H1 (cell line): ENCODE data around the gene NELL1. TPM values are rescaled to one million over a fixed set of nuclear protein-coding genes. Genes with fewer than 3 reads are reported as not detected.

Experiments used
- CTCF ChIA-PET: fragments of 300-600 bp; sonication (Branson Sonifier 250); formaldehyde crosslinking; loops from one replicate; lab custom pipeline; 2021; ENCODE audit not compliant: partially characterized antibody; lab: Charles Lee
- POLR2A ChIA-PET: fragments of 300-600 bp; sonication (Branson Sonifier 250); formaldehyde crosslinking; loops from one replicate; lab custom pipeline; 2021; ENCODE audit warnings: inconsistent platforms; ENCODE audit not compliant: partially characterized antibody; lab: Charles Lee
- DNase-seq, 2 experiments: peaks; one replicate each; pipeline versions ENCODE4 v3.0.0 to v3.0.0-alpha.2; 2010 to 2022; ENCODE audit warnings: low spot score in 2 of 2, low read depth in 1 of 2, mixed read lengths in 1 of 2
- FAIRE-seq: peaks from 2 replicates; lab custom pipeline; 2011; peaks lifted over from hg19 to GRCh38; lab: Jason Lieb, UNC
- H2AFZ ChIP-seq: 2 replicates; pipeline ENCODE4 v1.8.1; 2012; ENCODE audit warnings: low read length, inconsistent platforms
- H2AK5ac ChIP-seq: 2 replicates; pipeline ENCODE4 v1.6.1; 2013; ENCODE audit warnings: low read depth, low read length
- H2BK120ac ChIP-seq: replicated peaks from 2 replicates; pipeline ENCODE3; 2013; ENCODE audit warnings: low read depth, low read length, inconsistent platforms
- H2BK12ac ChIP-seq: 2 replicates; pipeline ENCODE4 v1.6.1; 2013; ENCODE audit warnings: low read depth, low read length
- H2BK15ac ChIP-seq: 2 replicates; pipeline ENCODE4 v1.6.1; 2013; ENCODE audit warnings: low read length
- H2BK20ac ChIP-seq: 2 replicates; pipeline ENCODE4 v1.6.1; 2013; ENCODE audit warnings: low read length
- H2BK5ac ChIP-seq: 2 replicates; pipeline ENCODE4 v1.6.1; 2013; ENCODE audit warnings: low read depth, low read length
- H3K14ac ChIP-seq: 2 replicates; pipeline ENCODE4 v1.6.1; 2013; ENCODE audit warnings: inconsistent platforms; ENCODE audit not compliant: insufficient read length
- H3K18ac ChIP-seq: 2 replicates; pipeline ENCODE4 v1.6.1; 2013; ENCODE audit warnings: low read length; ENCODE audit errors: extremely low read depth
- H3K23ac ChIP-seq: 2 replicates; pipeline ENCODE4 v1.6.1; 2013; ENCODE audit warnings: inconsistent platforms; ENCODE audit not compliant: insufficient read length
- H3K23me2 ChIP-seq: 2 replicates; pipeline ENCODE4 v1.6.1; 2013; ENCODE audit warnings: low read depth, low read length
- H3K27ac ChIP-seq: 2 replicates; pipeline ENCODE4 v1.6.1; 2011; ENCODE audit warnings: low read depth, low read length, inconsistent platforms
- H3K27me3 ChIP-seq, 4 experiments: replicated peaks in 1 of 4; 1 replicate in 1 of 4; 2 replicates in 3 of 4; pipeline versions ENCODE4 v1.6.1 to v1.8.1; 2011 to 2013; ENCODE audit warnings: low read length in 3 of 4, mild to moderate bottlenecking in 3 of 4, inconsistent platforms in 2 of 4, mixed read lengths in 2 of 4, moderate library complexity in 1 of 4; ENCODE audit not compliant: control insufficient read depth in 3 of 4, insufficient read depth in 3 of 4; ENCODE audit errors: extremely low read depth in 1 of 4
- H3K36me3 ChIP-seq, 4 experiments: 2 replicates each; pipeline versions ENCODE4 v1.6.1 to v1.8.1; 2011 to 2013; ENCODE audit warnings: mild to moderate bottlenecking in 4 of 4, low read length in 3 of 4, moderate library complexity in 2 of 4, control low read depth in 1 of 4, inconsistent platforms in 1 of 4; ENCODE audit not compliant: insufficient read depth in 4 of 4, control insufficient read depth in 2 of 4
- H3K4ac ChIP-seq: replicated peaks from 2 replicates; pipeline ENCODE3; 2013; ENCODE audit warnings: low read length, low read depth, mixed read lengths, inconsistent platforms; ENCODE audit not compliant: insufficient read length
- H3K4me1 ChIP-seq, 4 experiments: replicated peaks in 1 of 4; 1 replicate in 1 of 4; 2 replicates in 3 of 4; pipeline versions ENCODE4 v1.6.1 to v1.8.1; 2011 to 2013; ENCODE audit warnings: low read length in 3 of 4, inconsistent platforms in 2 of 4, mixed read lengths in 1 of 4; ENCODE audit not compliant: insufficient read depth in 4 of 4, control insufficient read depth in 3 of 4
- H3K4me2 ChIP-seq, 2 experiments: 2 replicates each; pipeline versions ENCODE4 v1.6.1 to v1.8.1; 2011 to 2013; ENCODE audit warnings: low read depth in 2 of 2, low read length in 2 of 2, control low read depth in 1 of 2, inconsistent platforms in 1 of 2, mild to moderate bottlenecking in 1 of 2; ENCODE audit not compliant: insufficient read depth in 1 of 2
- H3K4me3 ChIP-seq, 4 experiments: fragments of 200-600, 300-600 bp in 1 of 4; sonication (generic), shearing (Covaris generic), sonication (Bioruptor Twin) in 1 of 4; 2 replicates each; pipeline versions ENCODE4 v1.5.1 to v1.8.1; 2011 to 2016; ENCODE audit warnings: low read length in 4 of 4, low read depth in 3 of 4, control low read depth in 2 of 4, inconsistent platforms in 2 of 4, mild to moderate bottlenecking in 2 of 4, mixed read lengths in 1 of 4, moderate library complexity in 1 of 4; ENCODE audit not compliant: insufficient read depth in 2 of 4; ENCODE audit errors: extremely low read depth in 1 of 4
- H3K56ac ChIP-seq: replicated peaks from 2 replicates; pipeline ENCODE3; 2013; ENCODE audit warnings: low read depth, mild to moderate bottlenecking, mixed read lengths, low read length, inconsistent platforms; ENCODE audit not compliant: insufficient read length
- H3K79me1 ChIP-seq: 2 replicates; pipeline ENCODE4 v1.6.1; 2013; ENCODE audit warnings: low read depth, low read length, control low read depth
- H3K79me2 ChIP-seq, 2 experiments: 2 replicates each; pipeline versions ENCODE4 v1.6.1 to v1.8.1; 2012 to 2013; ENCODE audit warnings: low read length in 2 of 2, mild to moderate bottlenecking in 2 of 2, inconsistent platforms in 1 of 2; ENCODE audit not compliant: insufficient read depth in 2 of 2, control insufficient read depth in 1 of 2
- H3K9ac ChIP-seq, 4 experiments: replicated peaks in 1 of 4; 1 replicate in 1 of 4; 2 replicates in 3 of 4; pipeline versions ENCODE4 v1.6.1 to v1.8.1; 2011 to 2013; ENCODE audit warnings: low read depth in 3 of 4, low read length in 3 of 4, control low read depth in 2 of 4, mild to moderate bottlenecking in 2 of 4, moderate library complexity in 2 of 4, inconsistent platforms in 1 of 4; ENCODE audit errors: extremely low read depth in 1 of 4
- H3K9me3 ChIP-seq, 2 experiments: 2 replicates each; pipeline versions ENCODE4 v1.6.1 to v1.8.1; 2012 to 2013; ENCODE audit warnings: mild to moderate bottlenecking in 2 of 2, moderate library complexity in 2 of 2, control low read depth in 1 of 2, inconsistent platforms in 1 of 2, low read depth in 1 of 2, low read length in 1 of 2, mixed read lengths in 1 of 2; ENCODE audit not compliant: insufficient read depth in 2 of 2
- H4K20me1 ChIP-seq, 2 experiments: replicated peaks in 1 of 2; 2 replicates each; pipeline versions ENCODE3 to v1.8.1; 2011 to 2013; ENCODE audit warnings: inconsistent platforms in 2 of 2, low read length in 2 of 2, mild to moderate bottlenecking in 1 of 2; ENCODE audit not compliant: insufficient read depth in 2 of 2, control insufficient read depth in 1 of 2
- H4K5ac ChIP-seq: 2 replicates; pipeline ENCODE4 v1.6.1; 2013; ENCODE audit warnings: low read length, low read depth, mixed read lengths, inconsistent platforms; ENCODE audit not compliant: insufficient read length
- H4K8ac ChIP-seq: 2 replicates; pipeline ENCODE4 v1.8.0; 2013; ENCODE audit warnings: mild to moderate bottlenecking, moderate library complexity, low read length, inconsistent platforms; ENCODE audit not compliant: insufficient read depth; ENCODE audit errors: extremely low read depth
- H4K91ac ChIP-seq: replicated peaks from 2 replicates; pipeline ENCODE3; 2013; ENCODE audit warnings: low read length, mixed read lengths, inconsistent platforms; ENCODE audit not compliant: insufficient read length
- ASH2L ChIP-seq: fragments of 200-600, 300-600 bp; sonication (generic); IDR thresholded peaks from one replicate; pipeline ENCODE4 v1.7.1; 2017; ENCODE audit warnings: low read length
- ATF2 ChIP-seq: IDR thresholded peaks from 2 replicates; pipeline ENCODE4 v1.6.1; 2012; ENCODE audit warnings: low read length, inconsistent platforms
- CBX8 ChIP-seq: fragments of 300-800, 300-1000 bp; sonication (generic); IDR thresholded peaks from 2 replicates; pipeline ENCODE4 v1.7.1; 2016; ENCODE audit warnings: low read depth, low read length, borderline replicate concordance
- CHD2 ChIP-seq: IDR thresholded peaks from 2 replicates; pipeline ENCODE4 v1.6.1; 2012; ENCODE audit warnings: low read length, improper control_type of control experiment
- EZH2 ChIP-seq: fragments of 200-600 bp; sonication (generic); IDR thresholded peaks from 2 replicates; pipeline ENCODE4 v1.7.1; 2012; ENCODE audit warnings: low read depth, mild to moderate bottlenecking, moderate library complexity, low read length, inconsistent platforms; ENCODE audit not compliant: severe bottlenecking
- JUND ChIP-seq: IDR thresholded peaks from 2 replicates; pipeline ENCODE4 v1.6.1; 2011; ENCODE audit warnings: mild to moderate bottlenecking, improper control_type of control experiment, low read length
- KDM5A ChIP-seq: fragments of 200-600 bp; IDR thresholded peaks from 2 replicates; pipeline ENCODE4 v1.7.1; 2012; ENCODE audit warnings: mild to moderate bottlenecking, low read length, inconsistent platforms, mixed read lengths
- NRF1 ChIP-seq: IDR thresholded peaks from 2 replicates; pipeline ENCODE4 v1.6.1; 2011; ENCODE audit warnings: mild to moderate bottlenecking, low read depth, low read length, improper control_type of control experiment
- POU5F1 ChIP-seq: IDR thresholded peaks from 2 replicates; pipeline ENCODE4 v1.6.1; 2011; ENCODE audit warnings: low read depth, mild to moderate bottlenecking, low read length, moderate library complexity
- SP1 ChIP-seq: IDR thresholded peaks from 2 replicates; pipeline ENCODE4 v1.6.1; 2011; ENCODE audit warnings: low read depth, low read length
- SP4 ChIP-seq: IDR thresholded peaks from 2 replicates; pipeline ENCODE4 v1.6.1; 2012; ENCODE audit warnings: low read length, inconsistent platforms
- YY1 ChIP-seq: IDR thresholded peaks from 2 replicates; pipeline ENCODE4 v1.6.1; 2011; ENCODE audit warnings: low read depth, mild to moderate bottlenecking, low read length
- WGBS, 2 experiments: shearing (Covaris generic) in 1 of 2; methylation state at CpG; one replicate each; pipeline versions ENCODE4 v1.1.6 to v1.1.7; 2013 to 2015; ENCODE audit warnings: low lambda C conversion rate in 2 of 2, mixed read lengths in 2 of 2, inconsistent platforms in 1 of 2, low coverage in 1 of 2, missing lambda C conversion rate in 1 of 2; ENCODE audit not compliant: insufficient replicate concordance in 2 of 2, insufficient coverage in 1 of 2, insufficient read length in 1 of 2; ENCODE audit errors: extremely low coverage in 1 of 2, missing lambda C conversion rate in 1 of 2; 5-methylcytosine and 5-hydroxymethylcytosine counted together
- polyA plus RNA-seq, 7 experiments: library from polyadenylated mRNA; depleted of rRNA in 3 of 7; stranded (reverse) in 5 of 7; unstranded in 2 of 7; fragments of >200 nt in 5 of 7; fragments of 200-250 nt in 2 of 7; gene quantifications; 1 replicate in 5 of 7; 2 replicates in 1 of 7; 4 replicates in 1 of 7; pipeline versions ENCODE4 v1.2.1 to v1.2.3, GENCODE V29; 2011 to 2013; ENCODE audit warnings: missing spikeins in 2 of 7, mixed read lengths in 2 of 7
- total RNA-seq: library from RNA; stranded (reverse); fragmentation: NEBNext Ultra II Directional; extraction: Animal tissue kit (Norgen Biotek cat#: 25700); gene quantifications from 2 replicates; pipeline ENCODE4 v1.2.1, GENCODE V29; 2021

NELL1 gene
- total and polyA plus RNA-seq, 2 of the 8 experiments (the other 6 are each of a cell fraction or from before 2014, with no cell fraction given): 0.21 TPM; not detected in 1

DNA sequence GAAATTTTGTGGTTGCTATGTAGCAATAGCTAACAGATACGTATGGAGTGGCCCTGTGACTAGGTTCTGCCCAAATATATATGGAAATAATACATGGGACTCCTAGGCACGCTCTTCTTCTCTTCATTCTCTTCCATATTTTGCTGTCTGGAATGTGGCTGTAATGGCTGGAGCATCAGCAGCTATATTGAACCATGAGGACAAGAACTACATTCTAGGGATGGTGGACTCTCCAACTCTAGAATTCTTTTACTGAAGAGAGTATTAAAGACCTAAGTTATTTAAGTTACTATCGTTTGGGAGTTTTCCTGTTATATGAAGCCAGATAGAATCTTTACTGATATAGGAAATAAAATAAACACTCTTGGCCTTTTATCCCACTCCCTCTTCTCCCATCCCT, 7.5 kb upstream of the NELL1 start:
- WGBS, 2 experiments: 79% methylated on average over 3 of the region's 3 CpGs; no CpG with 5 or more reads in 1 of the 2 experiments
- H3K56ac ChIP-seq: no peak overlapping the region
- no peak overlapping the region for H2BK5ac ChIP-seq
- no peak overlapping the region for H4K8ac ChIP-seq
- no peak overlapping the region for H2BK12ac ChIP-seq
- no peaks in the 10 kb centered on the region for H3K79me1 ChIP-seq
- H3K9ac ChIP-seq: no peak overlapping the region
- no peak overlapping the region for H2AK5ac ChIP-seq
- H2BK120ac ChIP-seq: no peak overlapping the region
- H3K18ac ChIP-seq: no peak overlapping the region
- H3K9me3 ChIP-seq: no peaks in the 10 kb centered on the region
- H3K23me2 ChIP-seq: no peaks in the 10 kb centered on the region; the same call in 1 of the 2 replicates
- H4K20me1 ChIP-seq: no peaks in the 10 kb centered on the region
- H3K27me3 ChIP-seq: peaks cover 1 to 3% (median 2%) of the 10 kb centered on the region in 4 experiments; a peak in 6 of 7 replicates
- H3K14ac ChIP-seq: no peak overlapping the region
- FAIRE-seq: no peak
- no peaks in the 10 kb centered on the region for H3K79me2 ChIP-seq
- CTCF ChIA-PET: interaction anchor here (2.2 kb wide), 1 partner anchor 9 kb away, joined by 14 read pairs; no protein-coding TSS in a partner anchor
- no peak overlapping the region for H3K4ac ChIP-seq
- POLR2A ChIA-PET: no interaction called here
- no peak overlapping the region for H4K5ac ChIP-seq
- no peak overlapping the region for H2AFZ ChIP-seq
- H2BK20ac ChIP-seq: no peak overlapping the region
- no peak for DNase-seq
- H3K36me3 ChIP-seq: no peaks in the 10 kb centered on the region
- no peak overlapping the region for H3K27ac ChIP-seq
- no peak overlapping the region for H3K4me2 ChIP-seq
- H3K4me3 ChIP-seq: no peak overlapping the region
- no peak overlapping the region for H4K91ac ChIP-seq
- H2BK15ac ChIP-seq: no peak overlapping the region
- TF ChIP-seq SP4: no peak
- TF ChIP-seq YY1: no peak
- TF ChIP-seq EZH2: no peak
- no peak for TF ChIP-seq ASH2L
- no peak for TF ChIP-seq NRF1
- no peak for TF ChIP-seq JUND
- no peak for TF ChIP-seq ATF2
- TF ChIP-seq SP1: no peak
- TF ChIP-seq KDM5A: no peak
- no peak for TF ChIP-seq CHD2
- no peak for TF ChIP-seq POU5F1
- TF ChIP-seq CBX8: no peak
- H3K4me1 ChIP-seq: peaks cover 0 to 7% (median 5%) of the 10 kb centered on the region in 4 experiments; a peak in 5 of 7 replicates
- H3K23ac ChIP-seq: no peak overlapping the region
